Pulmonary artery endothelial cell (primary cell): Measurements from ENCODE around the gene CALN1. TPM values are rescaled to one million over a fixed set of nuclear protein-coding genes. Genes with fewer than 3 reads are reported as not detected.

Source experiments
- DNase-seq: peaks from one replicate; pipeline ENCODE4 v3.0.0-alpha.2; 2011; ENCODE audit warnings: low read depth, low spot score
- total RNA-seq: library from RNA; depleted of rRNA; stranded (reverse); fragments of >200 nt; gene quantifications from 2 replicates; pipeline ENCODE4 v1.2.3, GENCODE V29; 2014

CALN1 gene
- total RNA-seq, 1 donor from 2014 or later, result not detected

DNA sequence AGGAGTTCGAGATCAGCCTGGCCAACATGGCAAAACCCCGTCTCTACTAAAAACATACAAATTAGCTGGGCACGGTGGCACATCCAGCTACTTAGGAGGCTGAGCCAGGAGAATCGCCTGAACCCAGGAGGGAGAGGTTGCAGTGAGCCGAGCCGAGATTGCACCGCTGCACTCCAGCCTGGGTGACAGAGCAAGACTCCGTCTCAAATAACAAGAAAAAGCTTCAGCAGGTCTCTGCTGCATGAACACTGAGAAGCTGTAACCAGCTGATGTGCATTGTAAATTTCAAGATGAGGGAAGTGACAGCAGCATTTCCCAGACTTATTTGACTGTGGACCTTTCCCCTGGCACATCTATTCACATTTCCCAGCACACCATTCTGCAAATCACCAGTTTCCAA, 222.0 kb downstream of the CALN1 start:
- no peak for DNase-seq

GRCh38 chr7:72187179-72187578, 225.0 kb downstream of the CALN1 start:
- DNase-seq, result no peak

DNA sequence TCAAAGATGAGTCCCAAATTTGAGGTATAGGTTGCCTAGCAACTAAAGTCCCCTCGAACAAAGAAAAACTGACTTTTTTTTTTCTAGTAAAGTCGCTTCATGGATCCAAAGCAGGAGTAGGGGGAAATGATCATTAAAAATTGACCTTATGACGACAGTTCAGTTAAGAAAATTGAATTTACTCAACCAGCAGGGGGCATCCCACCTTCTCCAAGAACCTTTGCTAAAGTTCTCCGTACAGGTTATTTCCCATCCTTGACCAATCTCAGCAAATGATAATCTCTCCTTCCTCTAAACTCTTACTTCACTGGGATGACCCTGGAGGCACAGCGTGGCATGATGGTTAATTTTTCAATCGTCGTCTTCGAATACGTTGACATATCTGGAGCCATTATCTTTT, 228.3 kb downstream of the CALN1 start:
- DNase-seq, result no peak

DNA sequence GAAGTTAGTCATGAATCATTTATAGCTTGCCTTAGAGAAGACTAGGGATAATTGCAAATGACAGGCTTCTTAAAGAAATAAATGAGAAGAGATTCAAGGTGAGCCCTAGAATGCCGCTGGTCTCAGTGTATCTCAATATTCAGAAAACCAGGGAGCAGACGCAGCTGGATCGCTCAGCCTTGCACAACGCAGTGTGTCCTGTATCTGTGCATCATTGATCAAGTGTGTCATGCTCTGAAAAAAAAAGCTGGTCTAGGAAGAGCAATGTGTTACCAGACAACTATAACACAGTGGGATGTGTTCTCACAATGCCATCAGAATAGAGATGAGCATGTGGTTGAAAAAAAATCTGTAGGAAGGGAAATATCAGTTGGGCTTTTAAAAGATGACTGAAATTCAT, 230.1 kb downstream of the CALN1 start:
- DNase-seq, result no peak

DNA sequence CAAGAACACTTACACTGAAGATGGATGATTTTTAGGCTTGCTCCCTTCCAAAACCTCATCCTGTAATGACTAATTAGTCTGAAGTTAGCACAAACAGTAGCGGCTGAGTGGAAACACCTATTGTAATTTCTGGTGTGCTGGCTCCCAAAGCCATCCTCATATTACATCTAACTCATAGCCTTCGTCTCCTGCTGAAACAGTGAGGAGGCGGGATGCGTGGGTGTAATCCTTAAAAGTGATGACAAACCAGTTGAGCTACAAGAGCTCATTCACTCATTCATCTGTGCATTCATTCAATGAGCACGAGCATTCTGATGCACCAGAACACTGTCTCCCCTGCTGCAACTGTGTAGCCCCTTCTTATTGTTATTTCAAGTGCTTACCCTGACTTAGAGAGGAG, 235.3 kb downstream of the CALN1 start:
- DNase-seq, result no peak

DNA sequence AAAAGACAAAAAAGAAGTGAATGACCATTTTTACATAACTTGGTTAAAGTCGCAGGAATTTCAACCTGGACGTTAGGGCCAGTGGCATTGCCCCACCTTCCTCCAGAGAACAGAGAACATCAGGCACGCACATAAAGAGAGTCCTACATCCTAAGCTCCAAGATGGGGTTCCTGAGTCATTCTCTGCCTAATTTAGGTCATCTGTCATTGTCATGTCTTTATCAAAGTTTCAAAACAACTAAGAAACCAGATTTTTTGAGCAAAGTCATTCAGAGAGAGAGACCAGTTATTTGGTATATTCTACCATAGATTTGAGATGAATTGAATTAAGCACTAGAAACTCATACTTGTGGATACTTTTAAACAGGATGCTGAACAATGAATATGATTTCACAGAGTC, 241.7 kb downstream of the CALN1 start:
- DNase-seq, result no peak

DNA sequence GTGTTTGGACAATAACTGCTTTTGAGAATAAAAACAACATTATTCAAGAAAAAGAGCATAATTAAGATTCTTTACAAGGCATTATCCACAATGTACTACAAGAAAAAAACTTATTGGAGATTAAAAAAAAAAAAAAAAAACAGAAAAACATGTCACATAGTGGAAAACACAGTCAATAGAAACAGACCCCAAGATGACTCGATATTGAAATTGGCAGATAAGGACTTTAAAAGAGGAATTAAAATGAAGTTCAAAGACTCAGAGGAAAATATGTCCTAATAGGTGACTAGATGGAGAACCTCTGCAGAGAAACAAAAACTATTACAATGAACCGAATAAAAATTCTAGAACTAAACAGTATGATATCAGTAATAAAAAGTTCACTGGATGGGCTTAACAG, 248.9 kb downstream of the CALN1 start:
- no peak for DNase-seq

- no peak for DNase-seq
Measured at GRCh38 chr7:72161534-72161933, 250.6 kb downstream of the CALN1 start.

DNA sequence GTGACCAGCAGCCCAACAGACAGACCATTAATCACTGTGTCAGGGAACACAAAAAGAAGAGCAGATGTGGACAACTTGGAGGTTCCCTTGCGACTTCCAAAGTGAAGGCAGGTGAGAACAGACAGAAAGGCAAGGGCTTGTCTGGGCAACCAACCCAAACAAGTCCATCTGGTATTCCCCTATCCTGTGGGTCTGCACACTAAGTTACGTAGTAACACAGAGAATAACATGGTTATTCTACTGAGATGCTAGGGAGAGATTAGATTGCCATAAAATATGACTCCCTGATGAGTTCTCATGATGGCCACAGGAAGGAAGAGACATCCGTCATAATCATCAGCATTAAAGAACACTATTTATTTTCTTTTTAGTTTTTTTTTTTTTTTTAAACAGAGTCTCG, 252.2 kb downstream of the CALN1 start:
- no peak for DNase-seq

DNA sequence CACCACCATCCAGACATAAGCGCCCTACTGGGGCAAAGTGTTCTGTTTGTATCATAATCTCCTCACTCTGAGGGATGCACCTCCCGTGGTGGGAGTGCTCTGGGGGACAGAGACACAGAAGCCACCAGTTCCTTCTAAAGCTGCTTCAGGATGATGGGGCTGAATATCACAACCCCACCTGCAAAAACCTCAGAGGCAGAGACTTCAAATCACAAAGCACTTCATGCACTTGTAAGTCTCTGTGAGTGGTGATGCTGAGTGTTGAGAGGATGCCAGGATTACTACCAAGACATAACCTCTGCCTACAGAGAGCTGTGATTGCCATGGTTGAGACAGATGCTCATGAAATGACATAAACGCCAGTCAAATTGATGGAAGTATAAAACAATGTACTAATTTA, 255.5 kb downstream of the CALN1 start:
- no peak for DNase-seq

- no peak for DNase-seq
Measured at GRCh38 chr7:72153132-72153512, 259.0 kb downstream of the CALN1 start.

DNA sequence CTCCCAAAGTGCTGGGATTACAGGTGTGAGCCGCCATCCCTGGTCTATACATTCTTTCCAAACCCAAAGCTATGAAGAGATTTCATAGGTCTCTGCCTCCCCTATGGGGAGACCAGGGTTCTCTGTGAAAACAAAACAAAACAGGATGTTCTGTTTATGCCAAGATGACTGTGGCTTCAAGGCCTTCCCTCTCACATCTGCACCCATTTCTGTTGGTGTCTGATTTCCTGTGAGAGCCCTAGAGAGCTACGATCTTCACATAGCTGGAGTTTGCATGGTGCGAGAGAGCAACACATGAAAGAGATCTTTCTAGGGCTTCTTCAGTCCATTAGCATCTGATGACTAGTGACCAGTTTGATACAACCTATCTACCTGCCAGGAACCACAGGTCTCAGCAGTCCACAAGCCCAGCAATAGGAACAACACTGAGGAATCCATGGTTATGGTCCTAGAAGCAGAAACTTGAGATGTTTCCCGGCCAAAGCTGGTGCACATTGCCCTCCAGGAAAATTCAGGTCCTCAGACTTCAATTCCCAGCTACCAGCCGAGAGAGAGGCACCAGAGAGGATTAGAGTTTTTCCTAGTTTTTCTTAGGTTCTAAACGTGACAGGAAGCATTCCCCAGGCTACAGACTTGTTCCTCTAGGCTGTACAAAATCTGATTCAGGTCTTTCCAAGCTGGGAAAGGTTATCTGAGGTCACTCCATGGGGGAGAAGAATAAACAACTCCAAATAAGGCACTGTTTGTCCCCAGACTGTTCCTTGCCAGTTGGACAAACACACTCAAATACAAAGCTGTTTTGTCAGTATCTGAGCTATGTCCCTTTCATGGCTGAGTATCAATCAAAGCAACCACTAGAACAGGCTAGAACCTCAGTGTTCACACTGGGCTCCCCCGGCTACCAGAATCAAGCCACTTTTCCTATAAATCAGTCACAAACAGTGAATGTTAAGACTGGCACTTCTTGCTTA, 259.7 kb downstream of the CALN1 start:
- DNase-seq, result no peak

DNA sequence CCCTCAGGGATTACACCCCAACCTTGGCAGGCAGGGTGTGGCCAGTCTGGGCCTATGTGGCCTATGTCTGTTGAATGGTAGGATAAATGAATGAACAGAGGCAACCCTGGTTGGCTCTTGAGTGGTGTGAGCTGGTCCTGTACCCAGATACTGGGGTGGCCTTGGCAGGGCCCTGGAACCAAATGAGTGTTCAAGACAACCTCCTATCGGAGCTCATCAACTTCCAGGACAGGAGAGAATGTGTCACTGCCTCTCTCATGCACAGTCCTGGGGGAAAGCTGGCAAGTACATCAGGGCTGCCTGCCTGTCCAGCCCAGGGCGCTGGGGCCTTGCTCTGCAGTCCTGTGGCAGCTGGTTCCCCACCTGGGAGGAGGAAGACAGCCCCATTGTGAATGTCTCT, 271.6 kb downstream of the CALN1 start:
- DNase-seq, result no peak

DNA sequence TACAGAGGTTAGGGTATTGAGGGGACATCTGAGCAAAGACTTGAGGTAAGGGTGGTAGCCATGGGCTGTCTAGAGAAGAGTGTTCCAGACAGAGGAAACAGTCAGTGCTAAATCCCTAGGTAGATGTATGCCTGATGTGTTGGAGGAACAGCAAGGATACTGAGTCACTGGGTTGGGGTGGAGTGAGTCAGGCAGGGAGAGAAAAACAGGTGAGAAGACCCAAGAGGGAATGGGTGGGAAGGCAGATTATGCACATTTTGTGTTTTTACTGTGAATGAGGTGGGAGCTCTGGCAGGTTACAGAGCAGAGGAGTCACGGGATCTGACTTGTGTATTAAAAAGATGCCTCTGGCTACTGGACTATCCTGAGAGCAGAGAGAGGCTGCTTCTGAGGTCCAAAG, 285.0 kb downstream of the CALN1 start:
- DNase-seq, result no peak

DNA sequence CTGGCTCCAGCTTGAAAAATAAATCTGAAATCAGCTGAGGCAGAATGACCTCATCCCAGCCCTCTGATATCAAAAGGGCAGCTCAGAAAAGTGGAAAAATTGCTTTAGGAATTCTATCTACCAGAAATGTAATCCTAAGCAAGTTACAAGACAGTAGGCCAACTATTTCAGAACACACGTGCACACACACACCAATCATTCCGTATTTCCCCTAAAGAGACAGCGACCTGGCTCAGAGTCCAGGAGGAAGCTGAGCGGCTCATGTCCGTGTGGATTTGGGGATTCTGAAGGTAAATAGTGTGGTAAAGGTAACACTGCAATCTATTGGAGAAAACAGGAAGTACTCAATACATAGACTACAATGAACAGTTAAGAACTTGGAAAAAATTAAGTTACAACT, 288.2 kb downstream of the CALN1 start:
- no peak for DNase-seq

DNA sequence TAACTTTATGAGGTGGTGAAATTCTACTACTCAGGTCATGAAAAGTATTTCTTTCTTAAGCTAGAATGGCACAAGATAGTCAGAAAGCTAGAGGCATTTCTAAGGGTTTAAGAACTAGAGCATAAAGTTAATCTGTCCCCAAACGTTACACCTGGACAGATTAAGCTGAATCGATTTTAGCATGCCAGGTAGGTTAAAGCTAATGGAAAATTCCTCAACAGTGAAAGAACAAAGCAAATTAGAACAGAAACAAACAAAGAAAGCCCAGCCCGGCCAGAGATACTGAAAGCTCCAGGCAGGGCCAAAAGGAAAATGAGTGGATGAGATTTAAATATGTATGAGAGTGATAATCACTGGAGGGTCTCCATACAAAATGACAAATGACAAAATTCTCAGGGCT, 293.8 kb downstream of the CALN1 start:
- DNase-seq, result no peak

DNA sequence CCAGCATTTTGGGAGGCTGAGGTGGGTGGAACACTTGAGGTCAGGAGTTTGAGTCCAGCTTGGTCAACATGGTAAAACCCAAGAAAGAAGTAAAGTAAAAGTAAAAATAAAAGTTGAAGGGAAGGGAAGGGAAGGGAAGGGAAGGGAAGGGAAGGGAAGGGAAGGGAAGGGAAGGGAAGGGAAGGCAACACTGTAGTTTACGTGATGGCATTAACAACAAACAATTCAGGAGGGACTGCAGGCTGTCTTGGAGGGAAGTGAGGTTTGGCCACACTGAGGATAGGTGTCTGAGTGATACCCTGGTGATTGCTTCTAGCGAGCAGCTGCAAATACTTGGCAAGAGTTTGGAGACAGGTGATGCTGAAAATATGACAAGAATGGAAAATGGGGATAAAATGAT, 298.0 kb downstream of the CALN1 start:
- DNase-seq, result no peak

DNA sequence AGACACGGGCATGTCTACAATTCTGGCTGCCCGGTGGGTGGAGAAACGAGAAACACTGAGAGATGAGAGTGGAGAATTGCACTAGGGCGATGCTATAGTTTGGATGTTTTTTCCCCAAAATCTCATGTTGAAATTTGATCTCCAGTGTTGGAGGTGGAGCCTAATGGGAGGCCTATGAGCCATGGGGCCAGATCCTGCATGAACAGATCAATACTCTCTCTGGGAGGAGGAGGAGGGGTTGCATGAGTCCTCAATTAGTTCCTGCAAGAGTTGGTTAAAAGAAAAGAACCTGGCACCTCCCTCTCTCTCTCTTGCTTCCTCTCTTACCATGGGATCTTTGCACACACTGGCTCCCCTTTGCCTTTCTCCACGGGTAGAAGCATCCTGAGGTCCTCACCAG, 299.1 kb downstream of the CALN1 start:
- no peak for DNase-seq

DNA sequence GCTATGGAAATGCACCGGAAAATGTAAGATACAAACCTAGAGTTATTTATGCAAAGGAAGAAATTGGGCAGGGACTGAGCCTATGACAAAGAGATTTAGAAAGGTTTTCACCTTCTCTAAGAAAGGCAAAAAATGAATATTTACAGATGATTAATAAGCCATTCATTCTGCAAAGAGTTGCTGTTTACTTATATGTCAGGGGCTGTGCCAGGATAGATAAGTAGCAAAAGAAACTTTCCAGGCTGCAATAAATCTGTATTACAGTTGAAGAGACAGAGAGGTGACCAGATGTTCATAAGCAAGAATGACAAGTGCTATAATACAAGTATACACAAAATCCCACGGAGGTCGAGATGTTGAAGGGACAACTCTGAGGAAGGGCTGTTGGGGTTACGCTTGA, 299.6 kb downstream of the CALN1 start:
- no peak for DNase-seq

- DNase-seq, result no peak
Measured at GRCh38 chr7:72111086-72111485, 301.1 kb downstream of the CALN1 start.

DNA sequence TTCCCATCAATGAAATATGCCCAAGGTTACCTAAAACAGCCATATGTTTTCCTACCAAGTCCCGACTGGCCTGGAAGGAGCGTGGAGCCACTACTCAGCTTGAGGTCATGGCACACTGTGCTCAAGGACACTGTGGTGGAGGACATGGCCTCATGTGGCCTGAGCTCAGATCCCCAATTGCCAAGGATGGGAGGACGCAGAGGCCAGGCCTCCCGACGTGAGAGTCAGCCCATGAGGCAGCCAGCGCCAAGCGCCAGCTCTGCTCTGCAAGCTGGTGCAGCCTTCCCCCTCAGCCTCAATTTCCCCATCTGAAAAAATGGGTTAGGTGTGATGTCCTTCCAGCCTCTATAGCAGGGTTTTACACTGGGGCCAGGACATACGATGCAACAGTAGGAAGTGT, 302.6 kb downstream of the CALN1 start:
- no peak for DNase-seq

- no peak for DNase-seq
Measured at GRCh38 chr7:72106405-72106804, 305.7 kb downstream of the CALN1 start.

GRCh38 chr7:72101444-72101843, 310.7 kb downstream of the CALN1 start:
- DNase-seq, result no peak

DNA sequence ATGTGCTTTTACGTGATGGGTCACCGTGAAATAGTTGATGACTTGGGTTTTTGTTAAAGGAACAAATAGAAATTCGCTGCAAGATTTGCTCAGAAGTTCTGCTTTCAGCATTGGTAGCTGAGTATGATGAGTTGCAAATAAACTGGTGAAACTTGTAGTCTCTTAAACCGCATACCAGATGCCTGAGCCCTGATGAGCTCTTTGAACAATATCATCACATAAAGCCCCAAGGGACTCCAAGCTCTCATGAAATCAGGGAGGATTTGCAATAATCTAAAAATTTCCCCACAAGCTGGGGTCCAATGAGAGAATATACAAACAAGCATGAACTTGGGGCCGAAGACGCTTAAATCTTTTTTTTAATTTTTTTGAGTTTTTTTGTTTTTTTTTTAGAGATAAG, 312.4 kb downstream of the CALN1 start:
- DNase-seq, result no peak
